ENCODE measurements around the gene EGR2. TPM values are rescaled to one million over a fixed set of nuclear protein-coding genes. Genes with fewer than 3 reads are reported as not detected.

Gene EGR2
- total RNA-seq, 3 donors from 2014 or later = 0.32 to 9.2 (median 4.3) TPM

DNA sequence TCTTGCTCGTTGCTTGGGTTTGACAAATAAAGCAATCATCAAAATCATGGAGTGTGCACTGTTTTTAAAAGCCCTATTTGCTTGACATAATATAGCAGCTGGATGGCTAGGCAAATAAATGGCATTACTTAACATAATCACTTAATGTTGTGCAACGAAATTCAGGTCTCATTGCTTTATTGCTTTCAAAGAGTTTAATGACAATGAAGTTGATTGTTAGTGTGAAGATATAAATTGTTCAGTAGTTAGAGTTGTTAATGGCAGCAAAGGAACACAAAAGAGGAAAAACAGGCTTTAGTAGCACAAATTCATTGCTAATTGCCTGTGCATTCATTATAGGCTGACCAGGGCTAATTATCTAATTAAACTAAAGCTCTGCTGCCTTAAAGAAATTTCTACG is 19.3 kb downstream of the EGR2 start:
- no peaks in the 10 kb centered on the region for H3K27me3 ChIP-seq
- no peaks in the 10 kb centered on the region for H3K9me3 ChIP-seq
- H3K27ac ChIP-seq = no peak overlapping the region
- no peaks in the 10 kb centered on the region for H3K36me3 ChIP-seq
- intact Hi-C loops (cut with DNase I; ENCODE audit: low total_unique reads) = no loop called here
- DNase-seq (ENCODE audit: low spot score in 2 of 2) = no peak
- H3K4me1 ChIP-seq = no peaks in the 10 kb centered on the region
- TF ChIP-seq POLR2A (IDR thresholded peaks at IDR 0.05) (no peak), POLR2AphosphoS5 (IDR thresholded peaks at IDR 0.05) (no peak)
- TF ChIP-seq, protein P1, sequence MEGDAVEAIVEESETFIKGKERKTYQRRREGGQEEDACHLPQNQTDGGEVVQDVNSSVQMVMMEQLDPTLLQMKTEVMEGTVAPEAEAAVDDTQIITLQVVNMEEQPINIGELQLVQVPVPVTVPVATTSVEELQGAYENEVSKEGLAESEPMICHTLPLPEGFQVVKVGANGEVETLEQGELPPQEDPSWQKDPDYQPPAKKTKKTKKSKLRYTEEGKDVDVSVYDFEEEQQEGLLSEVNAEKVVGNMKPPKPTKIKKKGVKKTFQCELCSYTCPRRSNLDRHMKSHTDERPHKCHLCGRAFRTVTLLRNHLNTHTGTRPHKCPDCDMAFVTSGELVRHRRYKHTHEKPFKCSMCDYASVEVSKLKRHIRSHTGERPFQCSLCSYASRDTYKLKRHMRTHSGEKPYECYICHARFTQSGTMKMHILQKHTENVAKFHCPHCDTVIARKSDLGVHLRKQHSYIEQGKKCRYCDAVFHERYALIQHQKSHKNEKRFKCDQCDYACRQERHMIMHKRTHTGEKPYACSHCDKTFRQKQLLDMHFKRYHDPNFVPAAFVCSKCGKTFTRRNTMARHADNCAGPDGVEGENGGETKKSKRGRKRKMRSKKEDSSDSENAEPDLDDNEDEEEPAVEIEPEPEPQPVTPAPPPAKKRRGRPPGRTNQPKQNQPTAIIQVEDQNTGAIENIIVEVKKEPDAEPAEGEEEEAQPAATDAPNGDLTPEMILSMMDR (IDR thresholded peaks at IDR 0.05) = no peak
- no peak overlapping the region for H3K4me3 ChIP-seq

DNA sequence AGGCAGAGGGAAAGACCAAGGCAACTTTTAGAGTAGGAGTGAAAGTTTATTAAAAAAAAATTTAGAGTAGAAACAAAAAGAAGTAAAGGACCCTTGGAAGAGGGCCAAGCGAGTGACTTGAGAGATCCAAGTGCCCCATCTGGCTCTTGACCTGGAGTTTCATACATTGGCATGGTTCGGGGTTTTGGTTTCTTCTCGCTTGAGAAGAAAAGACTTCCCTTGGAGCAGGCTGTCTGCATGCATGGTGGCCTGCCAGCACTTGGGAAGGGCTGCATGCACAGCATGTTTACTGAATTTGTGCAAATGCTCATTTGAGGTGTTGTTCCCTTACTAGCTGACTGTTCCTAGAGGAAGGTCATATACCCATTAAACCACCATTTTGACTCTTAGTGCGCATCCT is 20.4 kb downstream of the EGR2 start:
- Histone ChIP-seq H3K4me1 (no peaks in the 10 kb centered on the region), H3K27ac (no peak overlapping the region), H3K9me3 (no peaks in the 10 kb centered on the region), H3K4me3 (no peak overlapping the region), H3K27me3 (no peaks in the 10 kb centered on the region), H3K36me3 (no peaks in the 10 kb centered on the region)
- intact Hi-C loops (cut with DNase I; ENCODE audit: low total_unique reads) = no loop called here
- TF ChIP-seq POLR2A (IDR thresholded peaks at IDR 0.05) (no peak), POLR2AphosphoS5 (IDR thresholded peaks at IDR 0.05) (no peak)
- TF ChIP-seq, protein P1 (IDR thresholded peaks at IDR 0.05) = no peak
- no peak for DNase-seq (ENCODE audit: low spot score in 2 of 2)

DNA sequence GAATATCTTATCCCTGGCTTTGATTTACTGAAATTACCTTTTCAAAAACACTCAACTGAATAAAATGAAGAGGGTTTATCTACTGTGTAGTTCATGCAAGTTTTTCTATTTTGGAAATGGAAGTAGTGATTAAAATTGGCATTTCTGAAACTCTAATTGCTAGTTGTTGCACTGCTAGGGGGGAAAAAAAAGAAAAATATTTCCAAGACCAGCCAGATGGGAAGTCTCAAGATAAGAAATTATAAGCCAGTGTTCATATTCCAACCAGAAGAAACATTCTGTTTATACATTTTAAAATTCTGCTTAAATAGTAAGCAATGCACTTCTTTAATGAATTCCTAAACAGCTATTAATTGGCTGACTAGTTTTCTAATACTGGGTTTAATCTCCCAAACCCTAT is 21.1 kb downstream of the EGR2 start:
- Histone ChIP-seq H3K4me1 (no peaks in the 10 kb centered on the region), H3K36me3 (no peaks in the 10 kb centered on the region), H3K27me3 (no peaks in the 10 kb centered on the region), H3K9me3 (no peaks in the 10 kb centered on the region), H3K4me3 (no peak overlapping the region), H3K27ac (no peak overlapping the region)
- no peak for TF ChIP-seq POLR2A (IDR thresholded peaks at IDR 0.05)
- no peak for DNase-seq (ENCODE audit: low spot score in 2 of 2)
- intact Hi-C loops (cut with DNase I; ENCODE audit: low total_unique reads) = no loop called here

DNA sequence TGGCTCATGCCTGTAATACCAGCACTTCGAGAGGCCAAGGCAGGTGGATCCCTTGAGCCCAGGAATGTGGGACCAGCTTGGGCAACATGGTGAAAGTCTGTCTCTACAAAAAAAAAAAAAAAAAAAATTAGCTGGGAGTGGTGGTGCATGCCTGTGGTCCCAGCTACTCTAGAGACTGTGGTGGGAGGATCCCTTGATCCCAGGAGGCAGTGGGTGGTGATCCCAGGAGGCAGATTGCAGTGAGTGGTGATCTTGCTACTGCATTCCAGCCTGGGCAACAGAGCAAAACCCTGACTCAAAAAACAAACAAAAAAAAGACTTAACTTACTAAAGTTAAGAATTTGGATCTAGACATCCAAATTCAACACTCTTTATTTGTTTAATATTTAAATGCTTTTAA is 21.9 kb downstream of the EGR2 start:
- no peaks in the 10 kb centered on the region for H3K4me1 ChIP-seq
- no peak overlapping the region for H3K4me3 ChIP-seq
- no peak for TF ChIP-seq POLR2AphosphoS5 (IDR thresholded peaks at IDR 0.05)
- TF ChIP-seq, protein P1 (IDR thresholded peaks at IDR 0.05) = no peak
- no peak for TF ChIP-seq POLR2A (IDR thresholded peaks at IDR 0.05)
- H3K27ac ChIP-seq = no peak overlapping the region
- intact Hi-C loops (cut with DNase I; ENCODE audit: low total_unique reads) = no loop called here
- DNase-seq (ENCODE audit: low spot score in 2 of 2) = no peak
- H3K27me3 ChIP-seq = no peaks in the 10 kb centered on the region
- no peaks in the 10 kb centered on the region for H3K9me3 ChIP-seq
- H3K36me3 ChIP-seq = no peaks in the 10 kb centered on the region

DNA sequence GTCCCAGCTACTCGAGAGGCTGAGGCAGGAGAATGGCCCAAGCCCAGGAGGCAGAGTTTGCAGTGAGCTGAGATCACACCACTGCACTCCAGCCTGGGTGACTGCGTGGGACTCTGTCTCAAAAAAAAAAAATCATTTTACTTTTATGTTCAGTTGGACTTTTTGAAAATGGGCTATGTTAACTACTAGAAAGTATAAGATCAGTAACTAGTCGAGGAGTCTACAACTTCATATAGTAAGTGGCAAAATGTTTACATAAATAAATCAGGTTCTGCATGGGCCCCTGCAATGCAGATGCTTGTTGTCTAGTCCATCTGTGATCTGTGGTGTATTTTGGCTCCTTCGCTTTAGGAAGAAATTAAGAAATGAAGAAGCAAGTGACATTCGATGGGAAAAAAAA is 23.9 kb downstream of the EGR2 start:
- no peaks in the 10 kb centered on the region for H3K36me3 ChIP-seq
- H3K27ac ChIP-seq = no peak overlapping the region
- TF ChIP-seq, protein P1 (IDR thresholded peaks at IDR 0.05) = no peak
- no peak for TF ChIP-seq POLR2AphosphoS5 (IDR thresholded peaks at IDR 0.05)
- no peak for TF ChIP-seq POLR2A (IDR thresholded peaks at IDR 0.05)
- no peaks in the 10 kb centered on the region for H3K27me3 ChIP-seq
- no peaks in the 10 kb centered on the region for H3K4me1 ChIP-seq
- no peak for DNase-seq (ENCODE audit: low spot score in 2 of 2)
- H3K9me3 ChIP-seq = no peaks in the 10 kb centered on the region
- intact Hi-C loops (cut with DNase I; ENCODE audit: low total_unique reads) = no loop called here
- H3K4me3 ChIP-seq = no peak overlapping the region

DNA sequence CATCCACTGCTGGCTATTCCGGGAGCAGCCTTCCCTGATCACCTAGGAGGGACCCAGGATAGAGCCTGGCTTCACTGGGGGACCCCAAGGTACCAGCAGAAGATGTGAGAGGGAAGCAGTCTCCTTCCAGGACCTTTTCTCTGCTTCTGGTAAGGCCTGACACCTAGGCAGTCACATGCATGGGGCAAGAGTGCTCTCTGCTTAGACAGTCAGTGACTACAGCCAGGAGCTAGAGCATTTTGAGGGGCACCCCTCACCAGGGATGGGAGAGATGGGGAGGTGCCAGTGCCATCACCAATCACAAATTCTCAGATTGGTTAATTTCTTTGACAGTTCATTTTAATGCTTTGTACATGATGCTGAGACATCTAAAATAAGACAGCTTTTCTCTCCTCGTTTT is 25.6 kb downstream of the EGR2 start:
- H3K36me3 ChIP-seq = no peaks in the 10 kb centered on the region
- H3K9me3 ChIP-seq = no peaks in the 10 kb centered on the region
- TF ChIP-seq POLR2AphosphoS5 (IDR thresholded peaks at IDR 0.05) (no peak), POLR2A (IDR thresholded peaks at IDR 0.05) (no peak)
- TF ChIP-seq, protein P1 (IDR thresholded peaks at IDR 0.05) = no peak
- no peak for DNase-seq (ENCODE audit: low spot score in 2 of 2)
- no peaks in the 10 kb centered on the region for H3K4me1 ChIP-seq
- no peak overlapping the region for H3K4me3 ChIP-seq
- H3K27ac ChIP-seq = no peak overlapping the region
- intact Hi-C loops (cut with DNase I; ENCODE audit: low total_unique reads) = no loop called here
- H3K27me3 ChIP-seq = no peaks in the 10 kb centered on the region

All from breast epithelium (tissue), 4 donors.